GM18861 (cell line): Measurements from ENCODE around the gene SHISAL2A.
A peak's percentile ranks its signal among the peaks of the same experiment; 100 is the strongest.

Source experiments
- ATAC-seq: cut with Tn5 transposase; IDR thresholded peaks from one replicate; pipeline ENCODE4 v1.9.1; 2021; ENCODE audit not compliant: unreplicated experiment

The SHISAL2A gene

DNA sequence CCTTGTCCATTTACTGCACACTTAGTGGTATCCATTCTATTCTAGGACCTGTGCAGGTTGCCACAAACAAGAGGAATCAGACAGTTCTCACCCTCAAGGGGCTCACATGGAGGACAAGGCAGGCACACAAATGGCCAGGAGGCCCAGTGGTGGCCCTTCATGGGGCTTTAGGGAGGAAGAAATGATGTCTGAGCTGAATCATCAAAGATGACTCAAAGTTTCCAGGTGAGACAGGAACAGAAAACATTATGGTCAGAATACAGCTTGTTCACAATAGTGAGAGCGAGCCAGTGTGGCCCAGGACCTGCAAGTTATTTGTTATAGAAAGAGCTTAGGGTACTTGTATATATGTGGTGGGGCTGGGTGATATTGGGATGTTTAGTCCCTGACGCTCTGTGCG is 26.4 kb downstream of the SHISAL2A start:
- peak; percentile 63 for ATAC-seq

DNA sequence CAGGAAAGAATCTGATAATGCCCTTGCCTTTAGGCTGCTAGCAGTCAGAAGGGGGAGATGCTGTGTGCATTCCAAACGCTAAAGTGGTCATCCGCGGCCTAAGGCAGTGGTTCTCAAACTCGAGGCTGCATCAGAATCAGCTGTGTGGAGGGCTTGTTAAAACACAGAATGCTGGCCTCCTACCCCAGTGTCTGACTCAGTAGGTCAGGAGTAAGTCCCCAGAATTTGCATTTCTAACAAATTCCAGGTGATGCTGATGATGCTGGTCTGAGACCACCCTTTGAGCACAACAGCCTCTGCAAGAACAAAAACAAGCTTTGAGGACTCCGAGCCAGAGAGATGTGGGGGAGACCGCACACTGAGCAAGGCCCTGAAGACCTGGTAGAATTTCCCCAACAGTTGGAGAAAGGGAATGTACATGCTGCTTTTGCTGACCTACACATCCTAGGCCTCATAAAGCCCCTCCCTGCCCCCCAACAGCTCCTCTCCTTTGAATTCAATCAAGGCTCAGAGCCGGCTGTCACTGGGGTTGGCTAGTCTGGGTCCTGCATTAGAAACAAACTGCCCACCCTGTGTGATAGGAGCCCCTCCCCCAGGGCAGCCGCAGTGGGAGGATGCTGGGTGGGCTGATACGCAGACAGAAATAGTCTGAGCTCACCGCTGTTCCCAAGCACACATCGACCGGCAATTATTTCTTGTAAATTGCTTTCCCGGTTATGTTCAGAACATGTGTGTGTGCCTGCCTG is 27.1 kb downstream of the SHISAL2A start:
- peak; percentile 13 for ATAC-seq

DNA sequence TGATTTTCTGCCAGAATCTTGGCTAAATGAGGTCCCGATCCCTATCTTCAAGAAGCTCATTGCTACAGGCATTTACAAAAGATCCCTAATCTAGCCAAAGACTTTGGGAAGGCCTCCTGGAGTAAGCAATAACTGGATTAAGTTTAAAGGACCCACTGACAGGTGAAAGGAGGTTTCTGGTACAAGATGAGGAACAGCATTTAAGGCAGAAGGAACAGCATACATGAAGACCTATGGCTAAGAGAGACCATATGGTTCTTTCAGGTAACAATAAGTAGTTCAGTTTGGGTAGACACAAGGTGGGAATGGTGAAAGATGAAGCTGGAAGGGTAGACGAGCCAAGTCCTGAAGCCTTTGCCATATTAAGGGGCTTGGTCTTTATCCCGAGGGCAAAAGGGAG is 27.8 kb downstream of the SHISAL2A start:
- no peak for ATAC-seq

DNA sequence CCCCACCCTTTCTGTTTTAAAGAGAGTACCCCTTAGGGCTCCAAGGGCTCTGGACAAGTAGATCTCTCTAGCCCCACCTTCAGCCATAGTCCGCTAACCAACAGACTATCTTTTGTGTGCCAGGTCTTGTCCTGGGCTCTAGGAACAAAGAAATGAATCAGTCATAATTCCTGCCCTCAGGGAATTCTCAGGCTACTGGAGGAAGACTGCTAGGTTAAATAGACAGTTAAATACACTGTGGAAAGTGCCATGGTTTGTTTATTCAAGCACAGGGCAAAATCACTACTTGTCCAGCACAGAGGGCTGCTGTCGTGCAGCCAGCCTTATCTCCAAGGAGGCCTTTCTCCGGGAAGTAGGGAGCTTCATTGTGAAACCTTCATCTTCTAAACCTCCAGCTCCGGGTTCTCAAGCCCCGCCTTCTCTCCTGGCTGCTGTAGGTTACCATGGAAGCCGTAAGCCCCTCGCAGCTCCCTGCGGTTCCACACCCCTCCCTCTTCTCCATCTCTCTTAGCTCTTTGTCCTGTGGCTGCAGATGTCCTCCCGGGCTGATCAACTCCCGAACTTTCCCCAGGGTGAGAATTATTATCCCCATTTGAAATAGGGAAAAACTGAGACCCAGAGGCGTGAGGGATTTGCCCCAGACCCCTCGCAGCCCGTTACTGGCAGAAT is 29.8 kb downstream of the SHISAL2A start:
- ATAC-seq, result no peak

DNA sequence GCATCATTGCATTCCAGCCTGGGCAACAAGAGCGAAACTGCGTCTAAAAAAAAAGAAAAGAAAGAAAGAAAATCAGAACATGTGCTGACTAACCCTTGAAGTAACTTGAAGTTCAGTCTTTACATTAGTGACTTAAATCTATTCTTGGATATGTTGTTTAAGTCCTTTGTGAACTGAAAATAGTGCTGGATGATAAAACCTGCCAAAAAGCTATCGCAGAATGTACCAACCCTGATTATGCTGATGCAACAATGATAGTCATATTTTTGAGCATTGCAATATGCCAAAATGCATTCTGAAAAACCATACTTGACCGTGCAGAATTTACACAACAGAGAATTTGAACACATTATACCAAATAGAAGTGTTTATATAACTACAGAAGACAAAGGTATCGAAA is 30.7 kb downstream of the SHISAL2A start:
- no peak for ATAC-seq

DNA sequence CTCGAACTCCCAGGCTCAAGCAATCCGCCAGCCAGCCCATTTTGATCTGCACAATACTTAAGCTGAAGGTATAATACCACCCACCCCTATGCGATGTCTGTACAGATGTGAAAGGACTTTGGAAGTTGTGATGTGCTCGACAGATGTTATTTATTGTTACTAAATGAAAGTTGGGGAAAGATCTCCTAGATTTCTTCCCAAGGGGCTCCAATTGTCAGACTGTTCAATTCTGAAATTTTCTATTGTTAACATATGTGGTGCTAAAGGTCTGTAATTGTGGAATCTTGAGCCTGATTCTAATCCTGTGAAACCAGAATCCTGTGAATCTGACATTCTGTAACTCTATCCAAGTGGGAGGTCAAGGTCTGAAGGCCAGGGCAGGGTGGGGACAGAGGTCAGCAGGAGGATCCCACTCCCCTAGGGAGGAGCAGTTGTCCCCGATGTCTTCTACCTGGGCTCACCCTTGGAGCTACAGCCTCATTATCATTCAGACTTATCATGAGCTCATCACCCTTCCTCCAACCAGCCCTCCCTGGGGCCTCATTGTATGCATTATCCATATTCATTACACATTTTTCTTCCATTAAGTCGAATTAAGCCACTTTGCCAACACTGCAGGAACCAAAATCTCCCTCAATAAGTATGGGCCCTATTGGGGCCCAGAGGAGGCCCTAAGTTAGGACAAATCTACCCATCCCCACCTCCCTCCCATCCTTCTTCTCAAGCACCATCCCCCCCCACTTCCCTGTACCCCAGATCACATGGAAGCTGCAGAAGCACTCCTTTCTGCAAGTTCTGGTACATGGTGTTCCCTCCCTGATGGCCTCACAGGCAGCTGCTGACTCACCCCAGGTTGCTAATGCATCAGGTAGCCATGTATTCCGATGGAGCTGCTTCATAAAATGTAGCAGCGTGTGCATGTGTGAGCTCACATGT is 32.3 kb downstream of the SHISAL2A start:
- ATAC-seq, result no peak

DNA sequence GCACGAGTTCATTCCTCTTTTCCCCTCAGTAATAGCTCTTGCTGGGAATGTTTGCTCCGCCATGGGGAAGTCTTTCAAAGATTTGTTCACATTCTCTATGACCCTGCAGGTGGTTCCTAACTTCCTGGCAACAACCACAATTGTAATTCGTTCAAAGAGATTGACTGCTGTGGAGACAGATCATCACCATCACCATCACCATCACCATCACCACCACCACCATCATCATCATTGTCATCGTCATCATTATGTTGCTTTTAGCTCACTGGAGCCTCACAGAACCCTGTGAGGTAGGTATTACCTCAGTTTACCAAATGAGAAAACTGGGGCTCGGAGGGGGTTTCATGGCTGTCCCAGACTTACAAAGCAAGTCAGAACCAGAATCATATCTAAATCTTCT is 34.3 kb downstream of the SHISAL2A start:
- no peak for ATAC-seq

DNA sequence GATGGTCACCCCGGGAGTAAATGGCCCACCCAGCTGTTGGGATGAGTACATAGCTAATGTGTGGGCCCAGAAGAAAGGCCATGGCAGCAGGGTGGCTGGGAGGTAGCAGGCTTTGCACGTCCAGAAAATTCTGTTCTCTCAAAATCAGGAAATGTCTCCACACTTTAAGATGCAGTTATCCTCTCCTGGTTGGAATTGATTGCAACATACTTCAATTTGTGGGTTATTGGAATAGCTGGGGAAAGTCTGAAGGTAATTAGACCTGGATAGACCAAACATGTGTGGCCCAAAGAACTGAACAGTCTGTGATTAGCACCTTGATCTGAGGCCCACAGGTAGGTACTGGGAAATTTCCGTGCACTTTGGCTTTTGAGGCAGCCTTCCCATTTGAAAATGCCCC is 35.0 kb downstream of the SHISAL2A start:
- no peak for ATAC-seq

DNA sequence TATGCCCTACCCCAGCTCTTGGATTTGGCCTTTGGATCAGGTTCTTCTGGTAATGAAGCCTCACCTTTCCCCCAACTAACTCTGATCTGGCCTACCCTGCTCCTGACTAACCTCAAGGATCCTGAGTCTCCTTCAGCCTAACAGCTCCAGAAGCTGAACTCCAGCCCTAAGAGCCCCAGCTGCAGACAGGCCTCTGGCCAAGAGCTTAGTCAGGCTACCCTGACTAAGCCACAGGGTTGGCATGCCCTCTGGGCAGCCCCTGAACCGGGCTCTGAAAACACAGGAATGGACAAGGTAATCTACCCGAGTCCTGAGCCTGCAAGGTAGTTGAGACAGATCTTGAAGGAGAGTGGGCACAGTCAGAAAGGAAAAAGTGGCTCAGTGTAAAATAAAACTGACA is 35.7 kb downstream of the SHISAL2A start:
- ATAC-seq, result no peak

DNA sequence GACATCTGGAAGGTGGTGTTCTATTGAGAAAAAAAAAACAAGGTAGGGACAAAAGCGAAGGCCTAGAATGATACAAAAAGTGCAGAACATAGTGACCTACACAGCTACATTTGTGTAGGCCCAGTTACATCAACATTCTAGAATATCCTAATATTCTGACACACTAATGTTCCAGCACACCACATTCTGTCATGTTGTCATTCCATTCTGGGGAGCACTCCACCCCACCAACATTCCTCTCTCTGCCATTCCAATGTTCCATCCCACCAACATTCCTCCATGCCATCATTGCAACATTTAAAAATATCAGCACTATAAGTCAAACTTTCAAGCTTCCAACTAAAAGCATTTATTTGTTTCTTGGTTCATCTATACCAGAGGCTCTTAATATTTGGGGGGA is 36.7 kb downstream of the SHISAL2A start:
- no peak for ATAC-seq

DNA sequence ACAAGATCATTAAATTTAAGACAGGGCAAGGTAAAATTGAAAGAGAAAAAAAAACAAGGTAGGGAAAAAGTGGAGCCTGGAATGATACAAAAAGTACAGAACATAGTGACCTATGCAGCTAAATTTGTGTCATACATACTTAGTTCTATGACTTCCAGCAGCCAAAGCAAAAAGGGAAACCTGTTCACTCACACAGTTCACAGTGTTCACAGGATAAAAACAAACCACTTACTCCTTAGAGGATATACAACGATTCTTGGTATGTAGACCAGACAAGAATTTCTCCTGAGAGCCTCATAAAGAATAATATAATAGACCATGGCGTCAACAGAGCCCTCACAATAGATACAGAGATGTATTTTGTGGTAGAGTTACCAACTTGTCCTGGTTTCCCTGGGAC is 37.6 kb downstream of the SHISAL2A start:
- no peak for ATAC-seq

DNA sequence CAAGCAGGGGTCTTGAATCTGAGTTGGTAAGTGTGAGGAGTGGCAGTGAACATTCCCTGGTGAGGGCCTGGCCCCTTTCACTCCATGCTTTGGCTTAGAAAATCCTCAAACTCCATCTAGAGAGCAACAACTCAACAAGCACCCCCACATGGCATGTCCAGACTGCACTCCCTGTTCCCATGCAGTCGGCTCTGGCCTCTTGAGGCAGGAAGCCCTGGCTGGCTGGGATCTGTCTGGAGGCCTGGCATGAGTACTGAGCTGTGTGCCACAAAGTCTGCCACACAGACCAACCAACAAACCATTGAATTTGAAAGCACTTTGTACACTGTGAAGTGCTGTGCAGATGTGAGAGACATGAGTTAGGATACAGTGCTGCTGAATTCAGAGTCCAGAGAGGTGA is 40.0 kb downstream of the SHISAL2A start:
- no peak for ATAC-seq

DNA sequence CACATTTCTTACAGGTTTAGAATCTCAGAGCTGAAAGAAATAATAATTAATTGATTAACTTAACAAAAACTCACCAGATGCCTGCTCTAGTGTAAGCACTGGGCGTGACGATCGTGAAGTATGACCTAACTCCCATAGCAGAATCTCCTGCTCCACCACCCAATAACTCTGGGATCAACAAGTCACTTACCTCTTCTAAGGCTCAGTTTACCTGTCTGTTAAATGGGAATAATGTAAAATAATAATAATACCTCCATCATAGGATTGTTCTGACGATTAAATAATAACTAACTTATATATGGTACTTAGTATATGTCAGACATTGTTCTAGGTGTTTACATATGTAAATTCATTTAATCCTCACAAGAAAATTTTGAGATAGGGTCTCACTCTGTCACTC is 40.5 kb downstream of the SHISAL2A start:
- no peak for ATAC-seq

DNA sequence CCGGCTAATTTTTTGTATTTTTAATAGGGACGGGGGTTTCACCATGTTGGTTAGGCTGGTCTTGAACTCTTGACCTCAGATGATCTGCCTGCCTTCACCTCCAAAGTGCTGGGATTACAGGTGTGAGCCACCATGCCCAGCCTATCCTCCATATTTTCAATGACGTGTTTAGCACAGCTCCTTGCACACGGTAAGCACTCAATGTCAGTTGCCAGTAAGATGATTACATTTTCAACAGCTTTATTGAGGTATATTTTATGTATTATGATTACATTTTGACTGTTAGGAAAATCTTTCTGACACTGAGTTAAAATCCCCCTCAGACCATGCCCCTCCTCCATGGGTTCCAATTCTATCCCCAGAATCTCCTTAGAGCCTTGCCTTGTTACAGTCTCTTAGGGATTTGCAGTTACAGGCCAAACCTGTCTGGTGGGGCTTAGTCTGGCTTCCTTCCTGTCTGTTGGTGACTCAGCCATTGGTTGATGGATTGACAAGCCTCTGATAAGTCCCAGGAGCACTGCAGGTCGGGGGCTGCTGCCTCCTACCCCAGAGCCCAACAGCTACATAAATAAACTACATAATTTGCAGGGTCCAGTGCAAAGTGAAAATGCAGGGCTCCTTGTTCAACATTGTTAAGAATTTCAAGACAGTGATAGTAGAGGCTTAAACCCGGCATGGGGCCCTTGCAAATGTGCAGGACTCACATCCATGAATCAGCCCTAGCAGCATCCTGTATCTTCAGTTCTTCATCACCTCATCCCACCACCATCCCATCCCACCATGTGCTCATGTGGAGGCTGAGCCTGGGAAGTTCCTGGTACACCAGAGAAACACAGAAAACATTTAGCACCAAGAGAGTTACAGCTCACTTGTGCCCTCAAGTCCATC is 41.8 kb downstream of the SHISAL2A start:
- no peak for ATAC-seq

DNA sequence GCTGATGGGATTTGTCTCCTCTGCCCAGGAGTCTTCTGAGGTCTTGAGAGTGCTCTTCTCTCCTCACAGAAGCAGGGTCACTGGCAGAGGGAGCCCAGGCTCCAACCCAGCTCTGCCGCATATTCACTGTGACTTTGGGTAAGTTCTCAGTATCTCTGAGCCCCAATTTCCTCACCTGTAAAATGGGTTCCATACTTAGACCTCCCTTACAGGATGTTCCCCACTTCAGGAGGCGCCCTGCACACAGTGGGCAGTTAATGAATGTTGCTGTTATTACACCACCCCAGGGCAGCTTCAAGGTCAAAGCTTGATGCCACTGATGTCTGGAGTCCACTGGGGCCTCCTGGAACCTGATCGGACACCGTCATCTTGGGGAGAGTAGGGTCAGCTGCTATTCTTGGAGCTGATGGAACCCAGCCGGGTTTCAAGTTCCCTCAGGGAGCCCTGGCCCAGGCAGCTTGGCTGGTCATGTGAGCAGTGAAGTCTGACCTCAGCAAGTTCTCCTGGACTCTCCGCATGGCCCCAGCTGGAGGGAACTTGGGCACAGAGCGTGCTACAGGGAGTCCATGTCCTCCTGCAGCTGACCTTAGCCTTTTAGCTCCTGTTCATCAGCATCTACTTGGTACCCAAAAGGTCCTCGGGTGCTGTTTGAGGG is 43.4 kb downstream of the SHISAL2A start:
- no peak for ATAC-seq

DNA sequence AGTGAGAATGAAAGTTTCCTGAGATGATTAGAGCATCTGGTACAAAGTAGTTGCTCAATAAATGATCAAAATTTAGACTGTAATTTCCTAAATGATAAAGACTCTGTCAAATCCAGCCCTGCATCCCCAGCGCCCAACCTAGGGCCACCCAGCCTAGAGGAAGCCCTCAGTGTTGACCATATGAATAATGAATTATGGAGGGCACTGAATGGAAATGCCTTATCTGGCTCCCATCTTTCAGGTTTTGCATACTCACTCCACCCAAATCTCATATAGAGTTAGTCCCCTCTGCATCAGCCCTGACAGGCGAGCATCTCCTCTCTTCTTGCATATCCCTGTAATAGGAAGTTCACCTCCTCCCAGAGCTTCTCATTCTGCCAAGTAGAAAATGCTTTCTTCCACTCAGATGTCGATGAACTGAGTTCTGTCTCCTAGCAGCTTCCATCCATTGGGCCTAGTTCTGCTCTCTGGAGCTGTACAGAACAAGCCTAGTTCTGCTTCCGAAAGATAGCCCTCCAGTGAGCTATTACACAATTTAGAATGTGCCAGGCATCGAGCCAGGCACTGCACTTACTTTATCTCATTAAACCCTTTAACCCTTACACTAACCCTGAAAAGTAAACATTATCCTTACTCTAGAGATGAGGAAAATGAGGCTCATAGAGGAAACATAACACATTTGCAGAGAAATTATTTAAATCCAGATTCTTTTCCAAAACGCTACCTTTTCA is 44.3 kb downstream of the SHISAL2A start:
- ATAC-seq, result no peak

DNA sequence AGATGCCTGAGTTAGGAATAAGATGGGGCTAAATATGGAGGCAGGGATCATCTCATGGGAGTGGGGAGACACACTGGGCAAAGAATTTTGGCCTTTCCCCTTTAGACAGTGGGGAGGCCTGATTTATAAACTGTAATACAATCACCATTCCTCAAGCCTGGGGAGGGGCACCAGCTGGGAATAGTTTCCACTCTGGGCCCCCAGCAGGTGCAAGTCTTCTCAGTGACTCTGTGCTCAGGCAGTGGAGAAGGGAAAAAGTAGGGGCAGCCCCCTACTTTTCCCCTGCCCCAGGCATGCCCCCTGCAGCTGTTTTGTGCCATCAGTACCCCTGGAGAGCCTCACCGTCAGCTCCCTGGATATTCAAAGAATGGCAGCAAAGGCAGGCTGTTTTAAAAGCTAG is 46.1 kb downstream of the SHISAL2A start:
- ATAC-seq, result no peak

DNA sequence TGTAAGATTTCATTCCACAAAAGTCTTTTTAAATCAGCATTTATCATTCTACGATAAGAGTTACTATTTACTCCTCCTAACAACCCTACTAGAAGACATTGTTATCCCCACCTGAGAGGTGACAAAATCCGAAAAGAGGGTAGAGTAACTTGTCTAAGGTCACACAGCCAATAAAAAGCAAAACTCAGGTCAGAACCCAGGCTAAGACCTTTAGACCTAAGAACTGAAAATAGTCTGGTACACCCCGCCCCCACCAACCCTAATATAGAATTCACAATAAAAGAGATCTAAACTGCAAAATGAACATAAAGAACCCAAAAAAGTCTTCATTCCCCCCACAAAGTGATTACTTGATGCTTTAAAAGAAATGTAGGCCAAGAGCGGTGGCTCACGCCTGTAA is 46.5 kb downstream of the SHISAL2A start:
- no peak for ATAC-seq

DNA sequence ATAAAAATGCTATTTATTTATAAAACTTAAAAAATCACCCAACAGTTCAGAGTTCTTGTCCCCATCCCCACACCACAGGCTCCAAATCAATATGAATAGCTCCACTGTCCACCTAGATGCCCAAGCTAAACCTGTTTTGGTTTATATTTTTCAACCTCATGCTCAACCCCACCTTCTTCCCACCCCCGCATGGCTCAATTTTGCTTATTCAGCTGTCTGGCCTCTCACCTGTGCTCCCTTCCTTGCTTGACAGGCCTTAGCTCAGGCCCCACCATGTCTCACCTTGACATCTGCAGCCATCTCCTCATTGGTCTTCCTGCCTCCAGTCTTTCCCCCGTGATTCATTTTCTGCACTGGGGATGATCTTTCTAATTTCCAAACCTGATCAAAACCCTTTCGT is 47.4 kb downstream of the SHISAL2A start:
- no peak for ATAC-seq

DNA sequence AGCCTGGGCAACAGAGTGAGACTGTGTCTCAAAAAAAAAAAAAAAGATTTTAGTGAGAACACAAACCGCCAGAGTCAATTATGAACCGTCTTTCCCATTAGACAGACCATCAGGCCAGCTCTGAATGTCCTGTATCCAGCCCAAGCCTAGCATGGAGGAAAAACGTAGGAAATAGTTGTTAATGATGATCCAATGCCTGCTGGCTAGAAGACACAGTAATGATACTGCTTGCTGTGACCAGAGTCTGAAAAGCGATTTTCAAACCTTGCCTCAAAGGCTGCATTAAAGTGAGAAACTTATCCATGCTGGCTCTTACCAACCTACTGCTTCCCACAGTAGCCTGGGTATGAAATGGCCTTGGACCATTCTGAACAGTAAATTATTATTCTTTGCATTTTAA is 48.2 kb downstream of the SHISAL2A start:
- no peak for ATAC-seq
